HEK293T (cell line): ENCODE data around the gene SMIM1.
"Not testable (repeated sequence)": the region's sequence is repeated elsewhere in the genome, so short reads cannot be mapped to it uniquely, and the experiment has no call there.

Source experiments
- BHLHE40 ChIP-seq: fragments of 450-650 bp; IDR thresholded peaks from 2 replicates; pipeline ENCODE4 v1.6.1; 2016; ENCODE audit warnings: mild to moderate bottlenecking, moderate library complexity, borderline replicate concordance
- CTBP1 ChIP-seq: fragments of 450-650 bp; IDR thresholded peaks from 2 replicates; pipeline ENCODE4 v1.6.1; 2016; ENCODE audit warnings: borderline replicate concordance
- FOXA1 ChIP-seq: fragments of 450-650 bp; IDR thresholded peaks from 2 replicates; pipeline ENCODE4 v1.6.1; 2016; ENCODE audit warnings: mild to moderate bottlenecking
- FOXK2 ChIP-seq: fragments of 450-650 bp; IDR thresholded peaks from 2 replicates; pipeline ENCODE4 v1.6.1; 2016; ENCODE audit warnings: mild to moderate bottlenecking
- FOXM1 ChIP-seq: fragments of 450-650 bp; IDR thresholded peaks from 2 replicates; pipeline ENCODE4 v1.6.1; 2017; ENCODE audit warnings: mild to moderate bottlenecking, borderline replicate concordance
- HDGF ChIP-seq: fragments of 450-650 bp; IDR thresholded peaks from 2 replicates; pipeline ENCODE4 v1.6.1; 2017; ENCODE audit warnings: antibody characterized with exemption, borderline replicate concordance
- LEF1 ChIP-seq: fragments of 450-650 bp; IDR thresholded peaks from 2 replicates; pipeline ENCODE4 v1.6.1; 2017; ENCODE audit warnings: mild to moderate bottlenecking, borderline replicate concordance
- NFRKB ChIP-seq: fragments of 450-650 bp; IDR thresholded peaks from 2 replicates; pipeline ENCODE4 v1.6.1; 2016; ENCODE audit warnings: mild to moderate bottlenecking, moderate library complexity
- PKNOX1 ChIP-seq: fragments of 450-650 bp; IDR thresholded peaks from 2 replicates; pipeline ENCODE4 v1.6.1; 2016
- SP1 ChIP-seq: fragments of 450-650 bp; IDR thresholded peaks from 2 replicates; pipeline ENCODE4 v1.6.1; 2017
- SUZ12 ChIP-seq: fragments of 450-650 bp; IDR thresholded peaks from 2 replicates; pipeline ENCODE4 v1.6.1; 2016; ENCODE audit warnings: mild to moderate bottlenecking
- TARDBP ChIP-seq: fragments of 450-650 bp; IDR thresholded peaks from 2 replicates; pipeline ENCODE4 v1.6.1; 2016
- ZNF384 ChIP-seq: fragments of 450-650 bp; IDR thresholded peaks from 2 replicates; pipeline ENCODE4 v1.6.1; 2016

- TF ChIP-seq ZNF384, LEF1, HDGF, TARDBP, SP1, BHLHE40, FOXM1, PKNOX1, CTBP1, SUZ12, NFRKB, FOXK2, FOXA1: not testable (repeated sequence)
Observed at GRCh38 chr1:3810149-3810761, 37.7 kb downstream of the SMIM1 start.
